Brain microvascular endothelial cell (primary cell): Measurements from ENCODE around the gene PLCB2.

Experiments used
- DNase-seq: peaks from one replicate; pipeline ENCODE4 v3.0.0-alpha.2; 2020
- H3K27ac ChIP-seq: fragments of 250-450 bp; sonication (Bioruptor Pico); 2 replicates; pipeline ENCODE4 v1.5.1; 2020; ENCODE audit warnings: mild to moderate bottlenecking, moderate library complexity
- H3K27me3 ChIP-seq: fragments of 250-450 bp; sonication (Bioruptor Pico); replicated peaks from 2 replicates; pipeline ENCODE4 v1.5.1; 2020; ENCODE audit warnings: mild to moderate bottlenecking
- H3K36me3 ChIP-seq: fragments of 250-450 bp; sonication (Bioruptor Pico); replicated peaks from 2 replicates; pipeline ENCODE4 v1.5.1; 2020; ENCODE audit warnings: mild to moderate bottlenecking
- H3K4me3 ChIP-seq: 2 replicates; pipeline ENCODE4 v1.5.1; 2011; ENCODE audit warnings: low read depth, mild to moderate bottlenecking, control low read depth, low read length, moderate library complexity
- CTCF ChIP-seq: IDR thresholded peaks from 2 replicates; pipeline ENCODE4 v1.5.1; 2011; ENCODE audit warnings: low read depth, mild to moderate bottlenecking, moderate library complexity, low read length, control low read depth, inconsistent platforms; ENCODE audit errors: missing control alignments
- in situ Hi-C: cut with HindIII; loops from 2 replicates; pipeline ENCODE4 v1.10.0; 2017; ENCODE audit warnings: low sequenced_read_pairs, low pct_ligation_motif_present

Gene PLCB2

DNA sequence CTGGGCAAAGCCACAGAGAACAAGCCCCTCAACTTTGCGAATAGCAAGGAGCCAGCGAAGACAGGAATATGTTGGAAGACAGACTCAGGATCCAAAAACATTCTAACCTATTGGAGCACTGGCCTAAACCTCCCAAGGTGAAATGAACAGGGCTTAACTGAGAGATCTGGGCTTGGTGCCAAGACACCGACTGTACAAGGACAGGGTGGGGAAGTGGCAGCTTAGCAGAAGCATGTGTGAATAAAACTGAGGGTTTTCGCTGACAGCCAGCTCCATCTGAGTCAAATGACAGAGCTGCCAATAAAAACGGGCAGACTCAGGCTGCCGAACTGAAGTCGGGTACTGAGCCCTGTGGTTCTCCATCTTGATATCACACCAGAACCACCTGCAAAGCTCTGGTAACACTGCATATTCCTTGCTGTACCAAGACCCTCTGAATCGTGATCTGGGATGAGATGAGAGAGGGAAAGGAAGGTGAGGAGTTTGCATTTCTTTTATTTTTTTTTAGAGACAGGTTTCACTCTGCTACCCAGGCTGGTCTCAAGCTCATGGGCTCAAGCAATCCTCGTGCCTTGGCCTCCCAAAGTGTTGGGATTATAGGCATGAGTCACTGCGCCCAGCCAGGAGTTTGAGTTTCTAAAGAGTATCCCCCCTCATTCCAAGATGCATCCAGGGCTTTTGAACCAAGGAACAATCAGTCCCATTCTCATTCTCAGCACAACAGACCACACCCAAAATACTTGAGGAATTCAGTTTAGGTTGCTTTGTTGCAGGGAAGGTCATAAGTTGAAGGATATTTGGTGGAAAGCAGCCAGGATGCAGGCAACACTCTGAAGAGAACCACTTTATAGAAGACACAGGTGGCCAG, 6.0 kb upstream of the PLCB2 start:
- Histone ChIP-seq H3K4me3 (no peak overlapping the region), H3K36me3 (no peaks in the 10 kb centered on the region), H3K27me3 (peaks cover 5% of the 10 kb centered on the region), H3K27ac (no peak overlapping the region)
- in situ Hi-C loops = no loop called here
- DNase-seq = no peak
- TF ChIP-seq CTCF = no peak

DNA sequence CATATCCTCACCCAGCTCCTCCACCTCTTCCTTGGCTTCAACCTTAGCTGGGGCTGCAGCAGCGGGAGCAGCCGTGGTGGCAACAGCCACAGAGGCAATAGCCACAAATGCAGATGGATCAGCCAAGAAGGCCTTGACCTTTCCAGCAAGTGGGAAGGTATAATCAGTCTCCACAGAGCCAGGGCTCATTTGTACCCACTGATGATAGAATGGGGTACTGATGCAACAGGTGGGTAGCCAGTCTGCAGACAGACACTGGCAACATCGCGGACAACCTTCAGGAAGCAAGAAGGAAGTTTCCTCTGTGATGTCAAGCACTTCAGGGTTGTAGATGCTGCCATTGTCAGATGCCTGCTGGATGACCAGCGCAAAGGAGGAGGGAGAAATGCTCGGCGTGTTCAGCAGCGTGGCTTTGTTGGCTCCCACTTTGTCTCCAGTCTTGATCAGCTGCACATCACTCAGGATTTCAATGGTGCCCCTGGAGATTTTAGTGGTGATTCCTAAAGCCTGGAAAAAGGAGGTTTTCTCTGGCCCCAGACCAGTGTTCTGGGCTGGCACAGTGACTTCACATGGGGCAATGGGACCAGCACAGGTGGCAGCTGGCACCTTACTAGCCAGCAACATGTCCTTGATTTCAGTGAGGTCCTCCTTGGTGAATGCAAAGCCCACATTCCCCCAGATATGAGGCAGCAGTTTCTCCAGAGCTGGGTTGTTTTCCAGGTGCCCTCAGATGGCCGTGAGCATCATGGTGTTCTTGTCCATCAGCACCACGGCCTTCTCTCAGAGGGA, 4.8 kb upstream of the PLCB2 start:
- TF ChIP-seq CTCF = no peak
- no peak for DNase-seq
- H3K27me3 ChIP-seq = peaks cover 5% of the 10 kb centered on the region
- in situ Hi-C loops = no loop called here
- H3K27ac ChIP-seq = no peak overlapping the region
- no peak overlapping the region for H3K4me3 ChIP-seq
- H3K36me3 ChIP-seq = no peaks in the 10 kb centered on the region

GRCh38 chr15:40310993-40311392, 3.3 kb upstream of the PLCB2 start:
- TF ChIP-seq CTCF = no peak
- Histone ChIP-seq H3K27ac (no peak overlapping the region), H3K36me3 (no peaks in the 10 kb centered on the region), H3K4me3 (no peak overlapping the region), H3K27me3 (peaks cover 5% of the 10 kb centered on the region)
- in situ Hi-C loops = no loop called here
- DNase-seq = no peak

GRCh38 chr15:40310001-40310959, 2.5 kb upstream of the PLCB2 start:
- TF ChIP-seq CTCF = peak; percentile 87
- no peak overlapping the region for H3K4me3 ChIP-seq
- peaks cover 5% of the 10 kb centered on the region for H3K27me3 ChIP-seq
- H3K36me3 ChIP-seq = no peaks in the 10 kb centered on the region
- in situ Hi-C loops = no loop called here
- H3K27ac ChIP-seq = no peak overlapping the region
- DNase-seq = no peak

DNA sequence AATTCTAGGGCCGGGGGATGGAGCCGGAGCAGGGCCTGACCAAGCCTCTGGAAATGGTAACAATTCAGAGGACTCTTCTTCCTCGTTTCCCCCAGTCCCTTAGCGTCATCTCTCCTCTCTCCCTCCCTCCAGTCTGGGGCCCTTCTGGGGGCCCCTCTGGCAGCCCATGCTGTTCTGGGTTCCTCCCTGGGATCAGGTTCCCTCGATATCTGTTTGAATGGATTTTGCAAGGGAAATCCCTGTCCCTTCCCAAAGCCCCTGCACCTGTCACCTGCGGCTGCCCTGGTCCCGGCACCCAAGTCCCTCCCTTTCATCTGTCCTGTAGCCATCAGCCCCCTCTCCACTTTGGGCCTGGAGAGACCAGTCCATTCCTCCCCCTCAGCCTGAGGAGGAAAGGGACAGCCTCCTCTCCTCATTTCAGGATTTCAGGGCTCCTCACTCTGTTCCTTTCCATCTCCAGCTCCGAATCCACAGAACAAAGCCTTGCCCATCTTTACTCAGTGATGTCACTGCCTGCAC, 1.7 kb upstream of the PLCB2 start:
- Histone ChIP-seq H3K4me3 (no peak overlapping the region), H3K36me3 (no peaks in the 10 kb centered on the region), H3K27me3 (peaks cover 5% of the 10 kb centered on the region), H3K27ac (no peak overlapping the region)
- in situ Hi-C loops = no loop called here
- TF ChIP-seq CTCF = no peak
- DNase-seq = no peak
